HG03064 (cell line): Measurements from ENCODE around the gene CACTIN.
"Not testable (repeated sequence)": the region's sequence is repeated elsewhere in the genome, so short reads cannot be mapped to it uniquely, and the experiment has no call there.

ENCODE experiments used
- ATAC-seq: cut with Tn5 transposase; IDR thresholded peaks from one replicate; pipeline ENCODE4 v1.9.1; 2021; ENCODE audit warnings: low read depth; ENCODE audit not compliant: unreplicated experiment

CACTIN gene

GRCh38 chr19:3595521-3596061 is 31.0 kb downstream of the CACTIN start:
- ATAC-seq: no peak

- no peak for ATAC-seq
Observed at GRCh38 chr19:3593156-3593555, 33.4 kb downstream of the CACTIN start.

DNA sequence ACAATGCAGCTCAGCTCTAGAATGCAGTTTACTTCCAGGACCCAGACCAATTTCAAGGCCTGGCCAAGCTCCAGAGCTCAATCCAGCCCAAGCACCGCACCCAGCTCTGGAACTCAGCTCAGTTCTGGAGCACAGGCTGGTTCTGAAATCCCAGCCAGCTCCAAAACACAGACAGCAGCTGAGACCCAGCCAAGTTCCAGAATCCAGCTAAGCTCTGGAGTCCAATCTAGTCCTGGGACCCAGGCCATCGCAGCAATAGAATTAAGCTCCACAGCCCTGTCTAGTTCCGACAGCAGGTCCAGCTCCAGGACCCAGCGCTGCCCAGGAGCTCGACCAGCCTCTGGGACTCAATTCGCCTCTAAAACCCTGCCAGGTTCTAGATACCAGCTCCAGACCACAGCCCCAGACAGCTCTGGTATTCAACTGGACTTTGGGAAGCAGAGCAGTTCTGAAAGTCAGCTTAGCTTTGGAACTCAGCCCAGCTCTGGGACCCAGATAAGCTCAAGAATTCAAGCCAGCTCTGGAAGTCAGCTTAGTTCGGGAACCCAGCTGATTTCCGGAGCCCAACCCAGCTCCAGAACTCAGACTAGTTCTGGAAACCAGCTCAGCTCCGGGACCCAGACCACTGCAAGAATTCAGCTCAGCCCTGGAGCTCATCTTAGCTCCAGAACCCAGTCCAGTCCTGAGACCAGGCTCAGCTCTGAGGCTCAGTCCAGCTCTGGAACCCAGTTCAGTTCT is 34.5 kb downstream of the CACTIN start:
- ATAC-seq: no peak

DNA sequence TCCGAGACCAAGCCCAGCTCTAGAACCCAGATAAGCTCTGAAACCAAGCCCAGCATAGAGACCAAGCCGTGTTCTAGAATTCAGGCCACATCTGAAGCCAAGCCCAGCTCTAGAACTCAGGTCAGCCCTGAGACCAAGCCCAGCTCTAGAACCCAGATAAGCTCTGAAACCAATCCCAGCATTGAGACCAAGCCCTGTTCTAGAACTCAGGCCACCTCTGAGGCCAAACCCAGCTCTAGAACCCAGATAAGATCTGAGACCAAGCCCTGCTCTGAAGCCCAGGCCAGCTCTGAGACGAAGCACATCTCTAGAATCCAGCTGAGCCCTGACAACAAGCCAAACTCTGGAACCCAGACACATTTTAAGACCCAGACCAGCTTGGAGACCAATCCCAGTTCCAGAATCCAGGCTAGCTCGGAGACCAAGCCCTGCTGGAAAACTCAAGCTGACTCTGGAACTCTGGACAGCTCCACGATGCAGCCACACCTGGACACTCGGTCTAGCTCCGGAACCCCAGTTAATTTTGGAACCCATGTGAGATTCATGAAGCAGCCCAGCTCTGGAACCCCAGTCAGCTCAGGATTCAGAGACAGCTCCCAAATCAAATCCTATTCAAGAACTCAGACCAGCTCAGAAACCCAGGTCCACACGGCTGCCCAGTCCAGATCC is 35.5 kb downstream of the CACTIN start:
- ATAC-seq: no peak

DNA sequence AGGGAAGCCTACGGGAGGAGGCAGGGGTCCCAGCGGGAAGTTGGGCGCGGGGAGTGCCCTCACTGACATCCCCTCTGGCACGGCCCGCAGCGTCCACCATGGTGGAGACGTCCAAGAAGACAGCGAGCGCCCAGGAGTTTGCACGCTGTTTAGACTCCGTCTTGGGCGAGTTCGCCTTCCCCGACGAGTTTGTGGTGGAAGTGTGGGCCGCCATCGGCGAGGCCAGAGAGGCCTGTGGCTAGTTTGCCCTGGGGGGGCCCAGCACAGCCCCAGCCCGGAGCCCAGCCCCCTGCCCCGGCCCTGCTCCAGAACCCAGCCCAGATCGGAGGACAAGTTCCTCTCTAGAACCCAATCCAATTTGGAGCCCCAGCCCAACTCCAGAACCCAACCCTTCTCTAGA is 36.6 kb downstream of the CACTIN start:
- ATAC-seq: no peak

DNA sequence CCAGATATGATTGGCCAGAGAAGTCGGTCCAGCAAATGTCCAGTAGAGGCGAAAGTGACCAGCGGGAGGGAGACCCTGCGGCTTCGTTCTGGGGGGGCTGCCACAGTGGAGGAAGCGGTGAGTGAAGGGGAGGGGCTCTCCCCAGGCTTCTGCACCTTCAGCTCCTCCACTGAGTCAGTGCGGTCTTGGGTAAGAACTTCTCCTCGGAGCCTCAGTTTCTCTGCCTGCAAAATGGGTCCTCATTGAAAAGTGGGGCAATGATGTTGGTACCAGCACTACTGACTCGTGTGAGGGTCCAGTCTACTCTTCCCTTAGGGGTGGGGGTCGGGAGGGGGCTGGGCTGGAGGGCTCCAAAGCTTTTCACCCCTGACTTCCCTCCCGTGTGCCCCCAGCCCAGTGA is 37.2 kb downstream of the CACTIN start:
- no peak for ATAC-seq

- no peak for ATAC-seq
Observed at GRCh38 chr19:3586707-3587346, 39.8 kb downstream of the CACTIN start.

- ATAC-seq: no peak
Observed at GRCh38 chr19:3586127-3586626, 40.4 kb downstream of the CACTIN start.

DNA sequence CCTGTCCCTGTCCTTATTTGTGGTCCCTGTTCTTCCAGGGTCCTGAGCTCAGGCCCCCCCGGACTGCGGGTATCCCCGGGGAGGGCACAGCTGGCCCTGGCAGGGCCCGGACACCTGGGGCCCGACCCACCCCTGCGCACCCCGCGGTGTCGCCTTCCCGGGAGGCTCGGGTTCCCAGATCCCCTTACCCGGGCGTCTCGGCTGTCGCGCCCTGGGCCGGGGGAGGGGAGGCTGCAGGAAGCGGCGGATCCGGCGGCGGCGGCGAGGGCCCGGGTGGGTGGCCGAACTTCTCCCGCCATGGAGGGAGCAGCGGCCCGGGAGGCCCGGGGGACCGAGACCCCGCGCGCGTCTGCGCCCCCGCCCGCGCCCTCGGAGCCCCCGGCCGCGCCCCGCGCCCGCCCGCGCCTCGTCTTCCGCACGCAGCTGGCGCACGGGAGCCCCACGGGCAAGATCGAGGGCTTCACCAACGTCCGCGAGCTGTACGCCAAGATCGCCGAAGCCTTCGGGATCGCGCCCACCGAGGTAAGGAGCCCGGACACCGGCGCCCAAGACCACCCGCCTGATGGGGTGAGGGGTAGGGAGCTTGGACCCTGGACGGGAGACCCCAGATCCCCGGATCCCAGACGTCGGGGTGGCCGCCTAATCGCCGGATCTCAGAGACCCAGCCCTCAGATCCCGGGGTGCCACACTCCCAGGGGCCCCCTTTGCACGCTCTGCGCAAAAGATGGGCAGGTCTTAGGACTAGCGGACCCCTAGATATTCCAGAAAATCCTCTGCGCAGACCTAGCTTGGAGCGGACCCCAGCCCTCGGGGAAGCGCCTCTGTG is 41.1 kb downstream of the CACTIN start, which contains the start of gene GIPC3:
Gene GIPC3, plus strand, starts transcription at position 178 of the 826 bp plus-strand sequence. Its CDS starts 120 bp downstream, at position 298.
- ATAC-seq: no peak

DNA sequence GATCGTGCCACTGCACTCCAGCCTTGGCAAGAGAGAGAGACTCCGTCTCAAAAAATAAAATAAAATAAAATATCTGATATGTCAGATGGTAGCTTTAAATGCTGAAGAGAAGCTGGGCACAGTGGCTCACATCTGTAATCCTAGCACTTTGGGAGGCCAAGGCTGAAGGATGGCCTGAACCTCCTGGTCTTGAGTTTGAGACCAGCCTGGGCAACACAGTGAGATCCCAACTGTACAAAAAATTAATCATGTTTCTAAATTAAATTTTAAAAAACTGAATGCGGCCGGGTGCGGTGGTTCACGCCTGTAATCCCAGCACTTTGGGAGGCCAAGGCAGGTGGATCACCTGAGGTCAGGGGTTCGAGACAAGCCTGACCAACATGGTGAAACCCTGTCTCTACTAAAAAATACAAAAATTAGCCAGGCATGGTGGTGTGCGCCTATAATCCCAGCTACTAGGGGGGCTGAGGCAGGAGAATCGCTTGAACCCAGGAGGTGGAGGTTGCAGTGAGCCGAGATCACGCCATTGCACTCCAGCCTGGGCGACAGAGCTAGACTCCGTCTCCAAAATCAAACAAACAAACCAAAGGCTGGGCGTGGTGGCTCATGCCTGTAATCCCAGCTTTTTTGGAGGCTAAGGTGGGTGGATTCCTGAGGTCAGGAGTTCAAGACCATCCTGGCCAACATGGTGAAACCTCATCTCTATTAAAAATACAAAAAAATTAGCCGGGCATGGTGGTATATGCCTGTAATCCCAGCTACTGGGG is 42.4 kb downstream of the CACTIN start:
- not testable (repeated sequence) for ATAC-seq

- not testable (repeated sequence) for ATAC-seq
Observed at GRCh38 chr19:3581792-3582191, 44.8 kb downstream of the CACTIN start.

DNA sequence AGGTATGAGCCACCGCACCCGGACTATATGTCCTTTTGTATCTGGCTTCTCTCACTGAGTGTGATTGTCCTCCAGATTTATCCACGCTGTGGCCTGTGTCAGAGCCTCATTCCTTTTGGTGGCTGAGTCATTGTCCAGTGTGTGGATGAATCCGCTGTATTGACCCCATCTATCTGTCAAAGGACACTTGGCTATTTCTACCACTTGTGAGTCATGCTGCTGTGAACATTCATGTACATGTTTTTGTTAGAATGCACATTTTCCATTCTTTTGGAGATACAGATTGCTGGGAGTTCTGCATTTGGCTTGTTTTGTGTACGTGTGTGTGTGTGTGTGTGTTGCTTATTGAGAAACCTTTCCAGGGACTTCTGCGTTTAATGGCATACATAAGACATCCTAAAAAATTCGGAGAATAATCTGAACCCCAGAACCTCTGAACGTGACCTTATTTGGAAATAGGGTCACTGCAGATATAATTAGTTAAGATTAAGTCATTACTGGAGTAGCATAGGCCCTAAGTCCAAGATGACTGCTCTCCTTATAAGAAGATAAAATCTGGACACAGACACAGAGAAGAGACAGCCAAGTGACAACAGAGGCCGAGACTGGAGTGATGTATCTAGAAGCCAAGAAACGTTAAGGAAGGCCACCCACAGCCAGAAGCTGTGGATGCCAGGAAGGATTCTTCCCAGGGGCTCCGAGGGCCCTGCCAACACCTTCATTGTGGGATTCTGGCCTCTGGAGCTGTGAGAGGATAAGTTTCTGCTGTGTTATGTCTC is 46.2 kb downstream of the CACTIN start:
- ATAC-seq: no peak

GRCh38 chr19:3578390-3578789 is 48.2 kb downstream of the CACTIN start:
- no peak for ATAC-seq

GRCh38 chr19:3577723-3578344 is 48.8 kb downstream of the CACTIN start:
- ATAC-seq: no peak

- no peak for ATAC-seq
Observed at GRCh38 chr19:3576696-3577443, 49.7 kb downstream of the CACTIN start.

GRCh38 chr19:3575949-3576673 is 50.5 kb downstream of the CACTIN start:
- no peak for ATAC-seq

- no peak for ATAC-seq
Observed at GRCh38 chr19:3575260-3575741, 51.3 kb downstream of the CACTIN start.
